ENCODE data around the gene CLIC4. TPM values are rescaled to one million over a fixed set of nuclear protein-coding genes. Genes with fewer than 3 reads are reported as not detected.

Gene CLIC4
- total RNA-seq, 1 experiment from 2014 or later = 230 TPM

- H3K4me1 ChIP-seq (ENCODE audit: insufficient read depth, low read length) = peaks cover 2% of the 10 kb centered on the region; the same call in 1 of the 2 replicates
- no peak overlapping the region for H4K91ac ChIP-seq (ENCODE audit: insufficient read length, low read depth, low read length)
- no peak overlapping the region for H2BK120ac ChIP-seq (ENCODE audit: low read depth, low read length, poor library complexity, severe bottlenecking)
- no peaks in the 10 kb centered on the region for H3K9me3 ChIP-seq (ENCODE audit: control insufficient read depth, low read depth, low read length)
- WGBS (ENCODE audit: extremely low coverage, insufficient read length, low lambda C conversion rate) = no CpG with 5 or more reads among the region's 4 CpGs
- no peak for DNase-seq
- no peak overlapping the region for H3K9ac ChIP-seq (ENCODE audit: extremely low read depth, insufficient read length, low read length)
- no peak overlapping the region for H3K27ac ChIP-seq (ENCODE audit: insufficient read length, low read depth, low read length)
- Mint-ChIP-seq H3K4me1 (peaks cover 22 to 24% of the 10 kb centered on the region in 2 experiments), H3K4me3 (no peak overlapping the region), H3K27ac (no peak overlapping the region), H3K27me3 (ENCODE audit: low read depth) (no peaks in the 10 kb centered on the region; the same call in 1 of the 2 replicates), H3K9me3 (no peaks in the 10 kb centered on the region; a peak in 1 of 5 replicates), H3K36me3 (ENCODE audit: insufficient read depth in 1 of 3, low read depth in 3 of 3) (peaks cover 0 to 3% (median 0%) of the 10 kb centered on the region in 3 experiments; a peak in 3 of 7 replicates)
- H3K56ac ChIP-seq (ENCODE audit: insufficient read length, low read depth, low read length) = no peak overlapping the region
- H3K18ac ChIP-seq (ENCODE audit: insufficient read length, low read depth, low read length) = no peak overlapping the region
- no peak overlapping the region for H3K4me2 ChIP-seq (ENCODE audit: insufficient read depth, insufficient read length, low read length)
- no peak overlapping the region for H3T11ph ChIP-seq (ENCODE audit: low read length)
- no peak overlapping the region for H2AK5ac ChIP-seq (ENCODE audit: insufficient read length, low read length)
- TF ChIP-seq CTCF (conservative IDR thresholded peaks at IDR 0.05) = no peak
- no peak overlapping the region for H2BK20ac ChIP-seq (ENCODE audit: low read depth, low read length, poor library complexity, severe bottlenecking)
- no peaks in the 10 kb centered on the region for H4K20me1 ChIP-seq (ENCODE audit: control insufficient read depth, insufficient read depth, insufficient read length)
- H2BK15ac ChIP-seq (ENCODE audit: low read depth, low read length) = no peak overlapping the region
- no peak overlapping the region for H2AFZ ChIP-seq (ENCODE audit: low read length)
- no peaks in the 10 kb centered on the region for H3K23me2 ChIP-seq (ENCODE audit: insufficient read length, low read depth, low read length, poor library complexity, severe bottlenecking)
- H3K79me1 ChIP-seq (ENCODE audit: insufficient read depth, low read depth, low read length, poor library complexity, severe bottlenecking) = no peaks in the 10 kb centered on the region
- H3K79me2 ChIP-seq (ENCODE audit: insufficient read depth, low read length) = no peaks in the 10 kb centered on the region
- H2BK12ac ChIP-seq (ENCODE audit: insufficient read length, low read depth, low read length) = no peak overlapping the region
- no peak overlapping the region for H3K4ac ChIP-seq (ENCODE audit: low read depth, low read length)
- H2BK5ac ChIP-seq (ENCODE audit: insufficient read length, low read length) = no peak overlapping the region
- H3K27me3 ChIP-seq (ENCODE audit: insufficient read depth, low read length) = no peaks in the 10 kb centered on the region
- no peak overlapping the region for H3K14ac ChIP-seq (ENCODE audit: insufficient read depth, low read length)
- H3K23ac ChIP-seq (ENCODE audit: insufficient read length, low read depth, low read length) = no peak overlapping the region
- H4K8ac ChIP-seq (replicated peaks; ENCODE audit: insufficient read length, low read depth, low read length) = no peak overlapping the region
- no peak overlapping the region for H4K5ac ChIP-seq (ENCODE audit: insufficient read length, low read depth, low read length)
These were observed 37.6 kb upstream of the CLIC4 start for GRCh38 chr1:24707687-24708086.

Measured in H9 (cell line).